Measurements from ENCODE around the gene ZNF846.
"Not testable (repeated sequence)": the region's sequence is repeated elsewhere in the genome, so short reads cannot be mapped to it uniquely, and the experiment has no call there.

ZNF846 gene

GRCh38 chr19:9782338-9782737 is 13.8 kb upstream of the ZNF846 start:
- no peak for DNase-seq

DNA sequence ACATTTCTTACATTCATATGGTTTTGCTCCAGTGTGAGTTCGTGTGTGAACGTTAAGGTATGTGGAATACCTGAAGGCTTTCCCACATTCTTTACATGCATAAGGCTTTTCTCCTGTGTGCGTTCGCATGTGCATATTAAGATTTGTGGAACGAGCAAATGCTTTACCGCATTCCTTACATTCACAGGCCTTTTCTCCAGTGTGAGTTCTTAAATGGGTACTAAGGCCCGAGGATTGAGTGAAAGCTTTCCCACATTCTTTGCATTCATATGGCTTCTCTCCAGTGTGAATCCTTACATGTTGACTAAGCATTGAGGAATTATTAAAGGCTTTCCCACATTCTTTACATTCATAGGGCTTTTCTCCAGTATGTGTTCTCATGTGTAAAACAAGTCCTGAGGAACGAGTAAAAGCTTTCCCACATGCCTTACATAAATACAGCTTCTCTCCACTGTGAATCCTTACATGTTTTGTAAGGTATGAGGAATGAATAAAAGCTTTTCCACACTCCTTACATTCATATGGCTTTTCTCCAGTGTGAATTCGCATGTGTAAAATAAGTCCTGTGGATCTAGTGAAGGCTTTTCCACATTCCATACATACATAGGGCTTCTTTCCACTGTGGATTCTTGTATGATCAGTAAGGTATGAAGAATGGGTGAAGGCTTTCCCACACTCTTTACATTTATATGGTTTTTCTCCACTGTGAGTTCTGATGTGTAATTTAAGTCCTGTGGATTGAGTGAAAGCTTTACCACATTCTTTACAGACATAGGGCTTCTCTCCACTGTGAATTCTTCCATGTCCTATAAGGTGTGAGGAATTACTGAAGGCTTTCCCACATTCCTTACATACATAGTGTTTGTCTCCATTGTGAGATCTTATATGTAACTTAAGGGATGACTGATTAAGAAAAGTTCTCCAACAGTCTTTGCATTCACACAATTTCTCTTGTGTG is 10.7 kb downstream of the ZNF846 start:
- DNase-seq, result no peak

DNA sequence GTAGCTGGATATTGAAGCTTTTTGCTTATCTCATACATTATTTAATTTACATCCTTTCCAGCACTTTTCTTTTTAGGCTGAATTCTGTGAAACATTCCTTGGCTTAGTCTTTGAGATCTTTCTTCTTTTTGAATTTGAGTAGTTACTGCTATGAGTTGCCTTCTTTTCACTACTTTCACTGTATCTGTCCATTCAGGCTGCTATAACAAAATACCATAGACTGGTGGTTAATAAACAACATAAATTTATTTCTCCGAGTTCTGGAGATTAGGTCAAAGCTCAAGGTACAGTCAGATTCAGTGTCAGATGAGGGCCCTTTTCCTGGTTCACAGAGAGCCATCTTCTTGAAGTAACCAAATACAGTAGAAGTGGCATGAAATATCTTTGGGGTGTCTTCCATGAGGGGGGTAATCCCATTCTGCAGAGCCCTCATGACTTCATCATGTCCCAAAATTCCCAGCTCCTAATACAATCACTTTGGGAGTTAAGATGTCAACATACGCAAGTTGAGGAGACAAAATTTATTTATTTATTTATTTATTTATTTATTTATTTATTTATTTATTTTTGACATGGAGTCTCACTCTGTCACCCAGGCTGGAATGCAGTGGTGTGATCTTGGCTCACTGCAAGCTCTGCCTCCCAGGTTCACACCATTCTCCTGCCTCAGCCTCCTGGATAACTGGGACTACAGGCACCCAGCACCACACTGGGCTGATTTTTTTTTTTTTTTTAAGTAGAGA is 15.7 kb downstream of the ZNF846 start:
- no peak for DNase-seq

- no peak for DNase-seq
Observed at GRCh38 chr19:9751446-9751845, 17.1 kb downstream of the ZNF846 start.

DNA sequence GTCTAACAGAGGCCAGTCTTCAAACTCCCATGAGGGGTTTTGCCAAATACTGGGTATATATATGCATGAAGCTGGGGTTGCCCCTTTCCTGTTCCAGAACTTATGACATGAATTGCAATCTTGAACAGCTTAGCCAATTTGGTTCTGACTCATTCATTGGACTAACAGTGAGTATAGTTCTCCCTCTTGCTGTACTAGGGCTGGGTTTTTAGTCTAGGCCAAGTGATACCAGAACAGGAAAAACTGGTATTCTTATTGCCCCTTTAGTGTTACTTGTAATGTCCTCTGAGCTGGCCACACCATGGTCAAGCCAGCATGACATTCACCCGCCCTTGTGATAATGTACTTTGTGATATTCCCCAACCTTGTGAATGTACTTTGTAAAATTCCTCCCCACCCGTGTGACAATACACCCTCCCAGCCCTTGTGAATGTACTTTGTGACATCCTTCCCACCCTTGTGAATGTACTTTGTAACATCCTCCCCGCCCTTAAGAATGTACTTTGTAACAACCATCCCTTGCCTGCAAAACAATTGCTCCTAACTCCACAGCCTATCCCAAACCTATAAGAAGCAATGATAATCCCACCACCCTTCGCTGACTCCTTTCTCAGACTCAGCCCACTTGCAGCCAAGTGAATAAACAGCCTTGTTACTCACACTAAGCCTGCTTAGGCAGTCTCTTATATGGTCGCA is 26.9 kb downstream of the ZNF846 start:
- DNase-seq, result no peak

- DNase-seq, result no peak
Observed at GRCh38 chr19:9735986-9736385, 32.6 kb downstream of the ZNF846 start.

GRCh38 chr19:9730056-9730455 is 38.5 kb downstream of the ZNF846 start:
- not testable (repeated sequence) for DNase-seq

- DNase-seq, result no peak
Observed at GRCh38 chr19:9729162-9729561, 39.4 kb downstream of the ZNF846 start.

DNA sequence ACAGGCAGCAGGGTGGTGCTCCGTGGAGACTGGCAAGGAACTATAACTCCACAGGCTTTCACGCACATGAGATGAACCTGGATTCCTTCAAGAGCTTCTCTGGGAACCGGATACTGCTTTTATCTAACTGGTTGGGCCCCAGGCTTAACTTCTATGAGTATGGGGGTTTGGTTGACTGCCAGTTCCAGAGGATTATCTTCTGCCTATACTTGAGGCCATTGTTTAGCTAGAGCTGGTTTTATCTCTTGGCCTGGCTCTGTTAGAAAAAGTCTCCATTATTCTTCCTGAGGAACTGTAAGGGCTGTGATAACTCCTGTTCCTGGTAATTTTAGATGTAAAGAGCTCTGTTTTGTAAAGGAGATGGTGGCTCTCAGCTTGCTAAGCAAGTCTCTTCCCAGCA is 40.9 kb downstream of the ZNF846 start:
- no peak for DNase-seq

DNA sequence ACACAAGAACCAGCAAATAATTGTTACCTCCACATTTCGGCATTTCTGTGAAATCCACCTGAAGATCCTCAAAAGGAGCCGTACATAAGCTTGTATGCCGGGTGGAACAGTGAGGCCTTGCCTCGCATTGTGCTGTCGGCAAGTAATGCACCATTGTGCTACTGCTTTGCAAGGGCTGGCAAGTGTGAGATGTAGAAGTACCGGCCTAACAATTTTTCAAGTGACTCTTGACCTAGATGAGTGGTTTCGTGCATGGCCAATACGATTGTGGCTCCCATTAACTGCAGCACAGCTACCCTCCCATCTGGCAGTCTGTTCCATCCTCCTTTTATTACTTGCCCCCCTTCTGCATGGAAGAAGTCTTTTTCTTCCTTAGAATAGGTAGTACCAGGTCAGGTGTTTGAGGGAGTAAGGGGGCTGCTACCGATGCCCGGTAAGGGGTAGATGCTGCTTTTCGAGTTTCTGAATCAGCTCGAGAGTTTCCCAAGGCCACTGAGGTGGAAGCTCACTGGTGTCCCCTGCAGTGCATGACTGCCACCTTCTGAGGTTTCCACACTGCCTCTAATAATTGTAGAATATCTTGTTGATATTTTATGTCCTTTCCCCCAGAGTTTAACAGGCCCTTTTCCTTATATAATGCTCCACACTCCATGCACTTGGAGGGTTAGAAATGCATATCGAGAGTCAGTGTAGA is 42.9 kb downstream of the ZNF846 start:
- not testable (repeated sequence) for DNase-seq

- DNase-seq, result no peak
Observed at GRCh38 chr19:9724157-9724556, 44.4 kb downstream of the ZNF846 start.

DNA sequence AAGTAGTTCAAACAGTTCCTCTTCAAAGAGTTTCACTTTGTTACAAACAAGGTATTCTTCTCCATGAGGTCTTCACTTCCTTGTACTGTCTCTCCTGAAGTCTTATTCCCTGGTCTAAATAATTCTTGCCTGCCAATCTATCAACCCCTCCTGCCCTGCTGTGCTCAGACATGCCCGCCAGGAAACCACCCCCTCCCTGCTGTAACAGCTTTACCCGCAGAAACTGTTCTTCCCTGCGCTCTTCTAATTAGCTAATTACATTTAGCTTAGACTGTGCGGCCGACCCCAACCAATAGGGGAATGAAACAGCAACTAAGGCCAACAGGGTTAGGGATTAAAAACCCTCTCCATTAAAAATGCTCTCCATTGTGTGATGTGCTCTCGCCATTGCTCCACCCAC is 46.7 kb downstream of the ZNF846 start:
- no peak for DNase-seq

DNA sequence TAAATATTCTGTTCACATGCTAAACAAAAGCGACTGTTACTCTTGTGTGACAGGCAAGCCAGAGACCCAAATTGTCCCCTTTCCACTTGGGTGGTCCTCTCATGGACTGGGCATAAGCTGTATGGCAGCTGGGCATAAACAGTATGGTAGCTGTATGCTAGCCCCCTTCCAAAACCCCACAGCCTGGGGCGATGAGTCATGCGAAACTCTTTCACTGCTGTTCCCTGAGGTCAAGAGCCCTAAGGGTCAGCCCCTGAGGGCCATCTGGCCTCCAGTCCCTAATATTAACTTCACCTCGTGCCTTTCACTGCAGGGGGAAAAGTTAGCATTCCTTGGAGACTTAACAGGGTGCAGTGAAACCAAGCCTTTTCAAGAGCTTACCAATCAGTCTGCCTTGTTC is 48.0 kb downstream of the ZNF846 start:
- no peak for DNase-seq

DNA sequence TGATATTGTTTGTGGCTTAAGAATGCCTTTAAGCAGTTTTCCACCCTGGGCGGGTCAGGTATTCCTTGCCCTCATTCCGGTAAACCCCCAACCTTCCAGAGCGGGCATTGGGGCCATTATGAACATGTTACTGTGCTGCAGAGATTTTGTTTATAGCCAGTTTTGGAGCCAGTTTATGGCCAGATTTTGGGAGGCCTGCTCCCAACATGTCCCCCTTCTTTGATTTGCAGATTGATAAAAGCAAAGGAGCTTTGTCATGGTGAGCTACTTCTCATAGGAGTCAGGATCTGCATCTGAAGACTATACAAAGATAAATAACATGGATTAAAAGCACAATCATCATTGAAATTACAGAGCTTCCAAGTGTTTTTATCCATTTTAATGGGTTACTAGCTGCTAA is 56.7 kb downstream of the ZNF846 start:
- DNase-seq, result no peak

DNA sequence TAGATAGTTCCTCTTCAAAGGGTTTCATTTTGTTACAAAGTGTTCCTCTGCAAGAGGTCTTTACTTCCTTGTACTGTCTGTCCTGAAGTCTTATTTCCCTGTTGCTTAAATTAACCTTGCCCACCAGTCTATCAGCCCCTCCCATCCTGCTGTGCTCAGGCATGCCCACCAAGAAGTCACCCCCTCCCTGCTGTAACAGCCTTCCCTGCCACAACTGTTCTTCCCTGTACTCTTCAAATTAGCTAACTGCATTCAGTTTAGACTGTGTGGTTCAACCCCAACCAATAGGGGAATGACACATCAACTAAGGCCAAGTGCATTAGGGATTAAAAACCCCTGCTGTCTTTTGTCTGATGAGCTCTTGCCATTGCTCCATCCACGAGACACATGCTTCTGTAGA is 59.2 kb downstream of the ZNF846 start:
- no peak for DNase-seq

DNA sequence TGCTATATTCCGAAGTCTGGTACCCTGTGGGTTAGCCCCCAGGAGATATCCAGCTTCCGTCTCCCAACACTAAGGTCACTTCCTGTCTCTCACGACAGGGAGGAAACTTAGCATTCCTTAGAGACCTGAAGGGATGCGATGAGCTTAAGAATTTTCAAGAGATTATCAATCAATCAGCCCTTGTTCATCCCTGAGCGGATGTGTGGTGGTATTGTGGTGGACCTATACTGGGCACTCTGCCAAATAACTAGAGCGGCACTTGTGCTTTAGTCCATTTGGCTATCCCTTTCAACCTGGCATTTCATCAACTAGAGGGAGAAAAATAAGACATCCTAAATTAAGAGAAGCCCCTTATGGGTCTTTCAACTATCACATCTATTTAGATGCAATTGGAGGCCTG is 62.7 kb downstream of the ZNF846 start:
- no peak for DNase-seq

DNA sequence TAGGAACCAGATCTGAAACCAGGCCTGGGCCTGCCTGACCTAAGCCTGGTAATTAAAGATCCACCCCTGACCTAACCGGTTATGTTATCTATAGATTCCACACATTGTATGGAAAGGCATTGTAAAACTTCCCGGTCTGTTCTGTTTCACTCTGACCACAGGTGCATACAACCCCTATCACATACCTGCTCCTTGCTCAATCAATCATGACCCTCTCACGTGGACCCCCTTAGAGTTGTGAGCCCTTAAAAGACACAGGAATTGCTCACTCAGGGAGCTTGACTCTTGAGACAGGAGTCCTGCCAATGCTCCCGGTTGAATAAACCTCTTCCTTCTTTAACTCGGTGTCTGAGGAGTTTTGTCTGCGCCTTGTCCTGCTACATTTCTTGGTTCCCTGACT is 66.4 kb downstream of the ZNF846 start:
- DNase-seq, result no peak

Data from activated CD4-positive, CD25-positive, alpha-beta regulatory T cell treated with anti-CD3 and anti-CD28 coated beads, Interleukin-2, amount 50 U/mL, for 72 hours (primary cell).